ENCODE results near the gene BHLHE40.

DNA sequence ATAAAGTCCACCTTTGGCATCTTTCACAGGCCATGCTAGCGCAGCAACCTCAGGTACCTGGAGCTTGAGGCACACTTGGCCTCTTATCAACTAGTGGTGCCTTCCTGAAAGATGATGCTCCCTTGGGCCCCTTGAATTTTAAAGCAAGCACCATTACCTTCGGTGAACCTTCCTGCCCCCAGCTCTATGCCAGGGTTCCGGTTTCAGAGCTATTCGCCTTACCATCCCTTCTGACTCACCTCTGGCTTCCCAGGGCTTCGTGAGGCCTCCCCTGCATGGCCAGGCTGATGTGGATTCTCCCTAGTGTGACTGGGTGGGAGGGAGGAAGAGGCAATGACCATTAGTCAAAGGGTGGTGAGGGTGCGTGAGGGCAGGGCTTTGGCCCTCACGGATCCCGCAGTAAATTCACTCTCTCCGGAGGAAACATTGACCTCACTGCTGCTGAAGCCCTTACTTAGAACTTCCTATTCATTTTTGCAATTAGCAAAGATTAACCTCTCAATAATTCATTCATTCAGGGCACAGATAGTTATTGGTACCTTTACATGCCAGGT lies 16.3 kb downstream of the BHLHE40 start:
- TF ChIP-seq SIN3A (IDR thresholded peaks at IDR 0.05; ENCODE audit: borderline replicate concordance, insufficient read depth, low read length) = no peak
- TF ChIP-seq, protein P1, sequence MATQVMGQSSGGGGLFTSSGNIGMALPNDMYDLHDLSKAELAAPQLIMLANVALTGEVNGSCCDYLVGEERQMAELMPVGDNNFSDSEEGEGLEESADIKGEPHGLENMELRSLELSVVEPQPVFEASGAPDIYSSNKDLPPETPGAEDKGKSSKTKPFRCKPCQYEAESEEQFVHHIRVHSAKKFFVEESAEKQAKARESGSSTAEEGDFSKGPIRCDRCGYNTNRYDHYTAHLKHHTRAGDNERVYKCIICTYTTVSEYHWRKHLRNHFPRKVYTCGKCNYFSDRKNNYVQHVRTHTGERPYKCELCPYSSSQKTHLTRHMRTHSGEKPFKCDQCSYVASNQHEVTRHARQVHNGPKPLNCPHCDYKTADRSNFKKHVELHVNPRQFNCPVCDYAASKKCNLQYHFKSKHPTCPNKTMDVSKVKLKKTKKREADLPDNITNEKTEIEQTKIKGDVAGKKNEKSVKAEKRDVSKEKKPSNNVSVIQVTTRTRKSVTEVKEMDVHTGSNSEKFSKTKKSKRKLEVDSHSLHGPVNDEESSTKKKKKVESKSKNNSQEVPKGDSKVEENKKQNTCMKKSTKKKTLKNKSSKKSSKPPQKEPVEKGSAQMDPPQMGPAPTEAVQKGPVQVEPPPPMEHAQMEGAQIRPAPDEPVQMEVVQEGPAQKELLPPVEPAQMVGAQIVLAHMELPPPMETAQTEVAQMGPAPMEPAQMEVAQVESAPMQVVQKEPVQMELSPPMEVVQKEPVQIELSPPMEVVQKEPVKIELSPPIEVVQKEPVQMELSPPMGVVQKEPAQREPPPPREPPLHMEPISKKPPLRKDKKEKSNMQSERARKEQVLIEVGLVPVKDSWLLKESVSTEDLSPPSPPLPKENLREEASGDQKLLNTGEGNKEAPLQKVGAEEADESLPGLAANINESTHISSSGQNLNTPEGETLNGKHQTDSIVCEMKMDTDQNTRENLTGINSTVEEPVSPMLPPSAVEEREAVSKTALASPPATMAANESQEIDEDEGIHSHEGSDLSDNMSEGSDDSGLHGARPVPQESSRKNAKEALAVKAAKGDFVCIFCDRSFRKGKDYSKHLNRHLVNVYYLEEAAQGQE (IDR thresholded peaks at IDR 0.05; ENCODE audit: insufficient read depth in 1 of 2, low read depth in 2 of 2, low read length in 2 of 2) = no peak
- no peak for TF ChIP-seq TAF1 (IDR thresholded peaks at IDR 0.05; ENCODE audit: borderline replicate concordance, insufficient read depth, low read length)
- TF ChIP-seq POLR2AphosphoS5 (IDR thresholded peaks at IDR 0.05; ENCODE audit: low read depth, low read length) = no peak
